SU-DHL-6 (cell line): ENCODE results near the gene PSD.

ENCODE experiments used
- EZH2phosphoT487 ChIP-seq: fragments of 200-600 bp; sonication (generic), shearing (Covaris generic); conservative IDR thresholded peaks from 2 replicates; pipeline ENCODE4 v1.6.1; 2018; ENCODE audit warnings: mild to moderate bottlenecking, antibody characterized with exemption, low read length, moderate library complexity, mixed read lengths
- TF ChIP-seq, protein P1 (sequence below): fragments of 200-600 bp; sonication (generic); IDR thresholded peaks from one replicate; pipeline ENCODE4 v1.5.1; 2017; ENCODE audit warnings: antibody characterized with exemption, mild to moderate bottlenecking, low read length, moderate library complexity; ENCODE audit not compliant: insufficient read depth, poor library complexity, severe bottlenecking

DNA sequence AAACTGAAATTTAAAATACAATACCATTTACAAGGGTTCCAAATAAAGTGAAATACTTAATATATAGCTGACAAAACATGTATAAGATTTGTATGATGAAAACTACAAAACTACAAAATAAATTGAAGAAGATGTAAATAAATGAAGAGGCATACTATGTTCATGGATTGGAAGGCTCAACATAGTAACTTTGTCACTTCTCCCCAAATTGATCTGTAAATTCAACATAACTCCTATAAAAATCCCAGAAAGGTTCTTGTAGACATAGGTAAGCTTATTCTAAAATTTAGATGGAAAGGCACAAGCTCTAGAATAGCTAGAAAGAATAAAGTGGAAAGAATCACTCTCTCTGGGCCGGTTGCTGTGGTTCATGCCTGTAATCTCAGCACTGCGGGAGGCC lies 47.3 kb downstream of the PSD start:
- TF ChIP-seq, protein P1, sequence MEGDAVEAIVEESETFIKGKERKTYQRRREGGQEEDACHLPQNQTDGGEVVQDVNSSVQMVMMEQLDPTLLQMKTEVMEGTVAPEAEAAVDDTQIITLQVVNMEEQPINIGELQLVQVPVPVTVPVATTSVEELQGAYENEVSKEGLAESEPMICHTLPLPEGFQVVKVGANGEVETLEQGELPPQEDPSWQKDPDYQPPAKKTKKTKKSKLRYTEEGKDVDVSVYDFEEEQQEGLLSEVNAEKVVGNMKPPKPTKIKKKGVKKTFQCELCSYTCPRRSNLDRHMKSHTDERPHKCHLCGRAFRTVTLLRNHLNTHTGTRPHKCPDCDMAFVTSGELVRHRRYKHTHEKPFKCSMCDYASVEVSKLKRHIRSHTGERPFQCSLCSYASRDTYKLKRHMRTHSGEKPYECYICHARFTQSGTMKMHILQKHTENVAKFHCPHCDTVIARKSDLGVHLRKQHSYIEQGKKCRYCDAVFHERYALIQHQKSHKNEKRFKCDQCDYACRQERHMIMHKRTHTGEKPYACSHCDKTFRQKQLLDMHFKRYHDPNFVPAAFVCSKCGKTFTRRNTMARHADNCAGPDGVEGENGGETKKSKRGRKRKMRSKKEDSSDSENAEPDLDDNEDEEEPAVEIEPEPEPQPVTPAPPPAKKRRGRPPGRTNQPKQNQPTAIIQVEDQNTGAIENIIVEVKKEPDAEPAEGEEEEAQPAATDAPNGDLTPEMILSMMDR: no peak
- no peak for TF ChIP-seq EZH2phosphoT487
